RWPE2 (cell line): ENCODE data around the gene CRB3.

Source experiments
- ATAC-seq: fragments of 200-7000 bp; cut with Tn5 transposase; 3 replicates; pipeline ENCODE4 v1.9.1; 2021; ENCODE audit warnings: low read depth
- DNase-seq: peaks from one replicate; pipeline ENCODE4 v3.0.0-alpha.2; 2020; ENCODE audit warnings: low spot score
- H3K27ac ChIP-seq: fragments of 450-650 bp; 2 replicates; pipeline ENCODE4 v1.5.1; 2017; ENCODE audit warnings: mild to moderate bottlenecking; ENCODE audit not compliant: poor library complexity, severe bottlenecking
- H3K27me3 ChIP-seq: fragments of 250-450 bp; sonication (Bioruptor Pico); 2 replicates; pipeline ENCODE4 v1.5.1; 2021; ENCODE audit warnings: mild to moderate bottlenecking, moderate library complexity; ENCODE audit not compliant: insufficient read depth, poor library complexity, severe bottlenecking
- H3K36me3 ChIP-seq: fragments of 250-450 bp; sonication (Bioruptor Pico); 2 replicates; pipeline ENCODE4 v1.5.1; 2020; ENCODE audit warnings: low read depth, mild to moderate bottlenecking, moderate library complexity
- H3K4me1 ChIP-seq: fragments of 250-450 bp; sonication (Bioruptor Pico); 2 replicates; pipeline ENCODE4 v1.5.1; 2021; ENCODE audit warnings: mild to moderate bottlenecking, moderate library complexity; ENCODE audit not compliant: insufficient read depth, poor library complexity, severe bottlenecking
- H3K4me3 ChIP-seq: fragments of 250-450 bp; sonication (Bioruptor Pico); 2 replicates; pipeline ENCODE4 v1.5.1; 2021; ENCODE audit warnings: mild to moderate bottlenecking, moderate library complexity; ENCODE audit not compliant: severe bottlenecking
- H3K9me3 ChIP-seq: fragments of 250-450 bp; sonication (Bioruptor Pico); 2 replicates; pipeline ENCODE4 v1.5.1; 2021; ENCODE audit warnings: mild to moderate bottlenecking, moderate library complexity; ENCODE audit not compliant: severe bottlenecking
- TF ChIP-seq, protein P1 (sequence below): fragments of 450-650 bp; IDR thresholded peaks from one replicate; pipeline ENCODE4 v1.5.1; 2017; ENCODE audit warnings: mild to moderate bottlenecking, moderate library complexity; ENCODE audit not compliant: poor library complexity, severe bottlenecking

Gene CRB3

DNA sequence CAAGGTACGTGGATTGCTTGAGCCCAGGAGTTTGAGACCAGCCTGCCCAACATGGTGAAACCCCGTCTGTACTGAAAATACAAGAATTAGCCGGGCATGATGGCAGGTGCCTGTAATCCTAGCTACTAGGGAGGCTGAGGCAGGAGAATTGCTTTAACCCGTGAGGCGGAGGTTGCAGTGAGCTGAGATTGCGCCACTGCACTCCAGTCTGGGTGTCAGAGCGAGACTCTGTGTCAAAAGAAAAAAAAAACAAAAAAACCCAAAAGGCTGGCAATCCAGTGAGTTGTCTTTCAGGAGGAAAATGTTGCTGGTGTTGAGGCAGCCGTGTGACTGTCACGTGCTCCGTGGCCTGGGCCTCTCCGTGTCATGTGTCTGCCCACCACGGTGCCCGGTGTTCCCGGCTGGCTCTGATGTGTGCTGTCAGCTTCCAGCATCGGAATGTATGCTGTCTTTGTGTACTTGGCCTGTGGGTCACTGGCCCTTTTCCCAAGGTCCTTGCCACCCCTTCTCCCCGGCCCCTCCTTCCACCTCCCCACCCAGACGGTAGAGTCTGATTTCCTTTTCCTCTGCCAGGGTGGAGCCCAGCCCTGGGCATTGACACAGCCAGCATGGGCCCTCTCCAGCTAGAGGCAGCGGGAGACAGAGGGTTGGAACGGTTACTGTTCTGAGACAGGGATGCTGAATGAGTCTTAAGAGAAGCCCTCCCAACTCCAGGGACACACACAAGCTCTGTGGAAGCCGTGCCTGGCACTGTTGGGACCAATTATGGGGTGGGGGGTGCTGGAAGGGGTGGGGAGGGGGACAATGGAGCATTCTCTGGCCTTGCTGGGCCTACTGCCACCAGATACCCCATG is 45.3 kb downstream of the CRB3 start:
- ATAC-seq (no peak), DNase-seq (no peak)
- Histone ChIP-seq H3K36me3 (no peaks in the 10 kb centered on the region), H3K27me3 (no peaks in the 10 kb centered on the region), H3K4me1 (no peaks in the 10 kb centered on the region), H3K9me3 (no peaks in the 10 kb centered on the region), H3K27ac (no peak overlapping the region), H3K4me3 (no peak overlapping the region)
- TF ChIP-seq, protein P1, sequence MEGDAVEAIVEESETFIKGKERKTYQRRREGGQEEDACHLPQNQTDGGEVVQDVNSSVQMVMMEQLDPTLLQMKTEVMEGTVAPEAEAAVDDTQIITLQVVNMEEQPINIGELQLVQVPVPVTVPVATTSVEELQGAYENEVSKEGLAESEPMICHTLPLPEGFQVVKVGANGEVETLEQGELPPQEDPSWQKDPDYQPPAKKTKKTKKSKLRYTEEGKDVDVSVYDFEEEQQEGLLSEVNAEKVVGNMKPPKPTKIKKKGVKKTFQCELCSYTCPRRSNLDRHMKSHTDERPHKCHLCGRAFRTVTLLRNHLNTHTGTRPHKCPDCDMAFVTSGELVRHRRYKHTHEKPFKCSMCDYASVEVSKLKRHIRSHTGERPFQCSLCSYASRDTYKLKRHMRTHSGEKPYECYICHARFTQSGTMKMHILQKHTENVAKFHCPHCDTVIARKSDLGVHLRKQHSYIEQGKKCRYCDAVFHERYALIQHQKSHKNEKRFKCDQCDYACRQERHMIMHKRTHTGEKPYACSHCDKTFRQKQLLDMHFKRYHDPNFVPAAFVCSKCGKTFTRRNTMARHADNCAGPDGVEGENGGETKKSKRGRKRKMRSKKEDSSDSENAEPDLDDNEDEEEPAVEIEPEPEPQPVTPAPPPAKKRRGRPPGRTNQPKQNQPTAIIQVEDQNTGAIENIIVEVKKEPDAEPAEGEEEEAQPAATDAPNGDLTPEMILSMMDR: no peak

DNA sequence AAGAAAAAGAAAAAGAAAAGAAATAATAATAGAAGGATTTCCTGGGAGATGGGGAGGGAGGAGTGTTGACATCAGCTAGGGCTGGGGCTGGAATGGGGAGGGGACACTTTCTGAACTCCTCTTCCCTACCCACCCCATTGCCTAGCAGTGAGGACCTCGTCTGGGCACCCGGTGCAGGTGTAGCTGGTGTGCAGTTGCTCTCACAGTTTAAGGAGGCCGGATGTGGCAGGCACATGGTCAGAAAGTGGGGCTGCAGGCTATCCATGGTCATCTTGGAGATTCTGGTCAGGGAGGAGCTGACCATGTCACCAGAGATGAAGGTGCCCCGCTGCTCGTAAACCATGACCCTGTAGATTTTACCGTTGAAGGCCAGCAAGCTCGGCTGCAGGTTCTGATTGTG is 46.5 kb downstream of the CRB3 start:
- Histone ChIP-seq H3K4me1 (no peaks in the 10 kb centered on the region), H3K27me3 (no peaks in the 10 kb centered on the region), H3K27ac (no peak overlapping the region), H3K36me3 (no peaks in the 10 kb centered on the region), H3K9me3 (no peaks in the 10 kb centered on the region), H3K4me3 (no peak overlapping the region)
- TF ChIP-seq, protein P1: no peak
- DNase-seq (no peak), ATAC-seq (no peak)

DNA sequence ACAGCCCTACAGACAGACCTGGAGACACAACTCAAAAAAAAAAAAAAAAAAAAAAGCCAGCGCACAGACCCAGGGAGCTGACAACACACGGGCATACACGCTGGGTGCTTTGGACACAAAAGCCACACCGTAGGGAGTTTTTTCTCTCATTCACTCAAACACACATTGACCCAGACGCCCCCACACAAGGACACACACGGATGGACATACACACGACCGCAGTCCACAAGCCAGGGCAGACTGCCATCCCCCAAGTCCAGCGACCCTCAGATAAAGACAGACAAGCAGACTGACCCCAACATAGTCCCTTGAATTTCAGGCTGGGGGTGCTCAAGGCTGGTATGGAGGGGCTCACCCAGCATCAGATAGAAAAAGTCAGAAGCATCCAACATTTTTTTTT is 50.0 kb downstream of the CRB3 start:
- H3K9me3 ChIP-seq: no peaks in the 10 kb centered on the region
- ATAC-seq: no peak
- H3K27ac ChIP-seq: no peak overlapping the region
- TF ChIP-seq, protein P1: no peak
- H3K4me3 ChIP-seq: no peak overlapping the region
- no peaks in the 10 kb centered on the region for H3K36me3 ChIP-seq
- no peak for DNase-seq
- H3K27me3 ChIP-seq: no peaks in the 10 kb centered on the region
- peaks cover under 1% of the 10 kb centered on the region for H3K4me1 ChIP-seq

DNA sequence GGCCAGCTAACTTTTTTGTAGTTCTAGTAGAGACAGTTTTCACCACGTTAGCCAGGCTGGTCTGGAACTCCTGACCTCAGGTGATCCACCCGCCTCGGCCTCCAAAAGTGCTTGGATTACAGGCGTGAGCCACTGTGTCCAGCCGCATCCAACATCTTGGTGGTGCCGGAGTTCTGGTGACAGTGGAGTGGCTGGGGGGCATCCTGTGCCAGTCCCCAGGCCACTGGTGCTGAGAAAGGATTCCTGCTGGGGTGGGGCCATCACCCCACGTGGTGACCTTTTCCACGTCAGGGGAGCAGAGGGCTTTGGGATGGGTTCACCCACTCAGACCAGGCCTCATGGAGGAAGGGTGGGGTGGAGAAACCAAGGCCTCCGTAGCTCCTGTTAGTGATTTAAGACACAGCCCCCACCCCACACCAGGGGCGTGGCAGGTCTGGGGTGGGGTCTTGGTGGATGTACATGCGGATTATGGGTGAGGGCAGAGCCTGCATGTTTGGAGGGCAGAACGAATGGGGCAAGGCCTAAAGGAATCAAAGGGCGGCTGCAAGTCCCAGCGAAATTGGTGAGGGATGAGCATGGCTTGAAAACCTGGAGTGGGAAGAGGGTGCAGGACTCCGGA is 51.0 kb downstream of the CRB3 start:
- Histone ChIP-seq H3K27ac (no peak overlapping the region), H3K27me3 (no peaks in the 10 kb centered on the region), H3K4me3 (no peak overlapping the region), H3K4me1 (peaks cover 6% of the 10 kb centered on the region), H3K36me3 (no peaks in the 10 kb centered on the region), H3K9me3 (no peaks in the 10 kb centered on the region)
- no peak for ATAC-seq
- TF ChIP-seq, protein P1: no peak
- no peak for DNase-seq
